ENCODE results near the gene DHFR2.
"Not testable (repeated sequence)": the region's sequence is repeated elsewhere in the genome, so short reads cannot be mapped to it uniquely, and the experiment has no call there.

DHFR2 gene

GRCh38 chr3:94062513-94063404 is at the start of gene DHFR2, which contains the start of gene NSUN3:
TSS of gene DHFR2 (minus strand) at chr3:94062916. CDS start at chr3:94061511, 1,405 bp downstream.
TSS of gene NSUN3 (plus strand) at chr3:94063061. CDS start at chr3:94063127, 66 bp downstream.
- peak; percentile 97 for DNase-seq

DNA sequence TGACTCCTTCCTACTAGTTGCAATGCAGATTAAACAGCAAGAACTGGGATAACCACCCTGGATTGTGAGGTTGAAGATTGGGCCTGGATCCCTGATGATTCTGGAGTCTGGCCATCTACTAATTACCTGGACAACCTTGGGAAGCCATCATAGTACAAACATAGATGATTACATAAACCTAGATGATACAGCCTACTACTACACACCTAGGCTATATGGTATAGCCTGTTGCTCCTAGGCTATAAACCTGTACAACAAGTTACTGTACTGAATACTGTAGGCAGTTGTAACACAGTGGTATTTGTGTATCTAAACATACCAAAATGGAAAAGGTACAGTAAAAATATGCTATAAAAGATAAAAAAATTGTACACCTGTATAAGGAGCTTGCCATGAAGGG is 48.1 kb upstream of the DHFR2 start:
- no peak for DNase-seq

DNA sequence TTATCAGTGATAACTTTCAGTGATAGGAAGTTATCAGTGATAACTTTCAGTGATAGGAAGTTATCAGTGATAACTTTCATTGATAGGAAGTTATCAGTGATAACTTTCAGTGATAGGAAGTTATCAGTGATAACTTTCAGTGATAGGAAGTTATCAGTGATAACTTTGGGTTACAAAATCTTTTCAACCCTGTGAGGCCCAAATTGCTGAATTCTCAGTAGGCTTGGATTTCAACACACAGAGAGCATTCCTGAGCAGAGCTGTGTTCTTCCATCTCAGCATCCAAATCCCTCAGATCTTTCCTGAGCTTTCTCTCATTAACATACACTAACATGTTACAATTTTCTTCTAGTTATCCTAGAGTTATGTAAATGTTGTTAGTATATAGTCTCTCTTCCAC is 47.5 kb upstream of the DHFR2 start:
- not testable (repeated sequence) for DNase-seq

- DNase-seq: no peak
Observed at GRCh38 chr3:94106268-94106667, 43.6 kb upstream of the DHFR2 start.

DNA sequence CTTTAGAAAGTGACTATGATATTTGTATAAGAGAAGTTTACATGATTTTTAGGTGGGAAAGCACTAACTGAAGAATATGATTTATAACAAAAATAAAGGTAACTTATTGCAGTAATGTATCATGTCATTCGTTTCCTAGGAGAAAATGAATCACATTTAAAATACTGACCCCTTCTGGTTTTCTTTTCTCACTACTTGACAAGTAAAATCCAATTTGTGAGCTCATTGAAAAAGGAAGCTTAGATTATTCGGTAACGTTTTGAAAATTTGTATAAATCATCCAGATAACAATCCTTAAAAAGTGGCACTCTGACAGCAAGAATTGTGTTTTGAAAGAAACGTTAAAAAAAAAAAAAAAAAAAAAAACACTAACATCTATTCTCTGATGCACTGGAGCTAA is 39.1 kb upstream of the DHFR2 start:
- no peak for DNase-seq

- DNase-seq: no peak
Observed at GRCh38 chr3:94099311-94099710, 36.6 kb upstream of the DHFR2 start.

GRCh38 chr3:94098452-94098851 is 35.7 kb upstream of the DHFR2 start:
- no peak for DNase-seq

- no peak for DNase-seq
Observed at GRCh38 chr3:94095111-94095510, 32.4 kb upstream of the DHFR2 start.

DNA sequence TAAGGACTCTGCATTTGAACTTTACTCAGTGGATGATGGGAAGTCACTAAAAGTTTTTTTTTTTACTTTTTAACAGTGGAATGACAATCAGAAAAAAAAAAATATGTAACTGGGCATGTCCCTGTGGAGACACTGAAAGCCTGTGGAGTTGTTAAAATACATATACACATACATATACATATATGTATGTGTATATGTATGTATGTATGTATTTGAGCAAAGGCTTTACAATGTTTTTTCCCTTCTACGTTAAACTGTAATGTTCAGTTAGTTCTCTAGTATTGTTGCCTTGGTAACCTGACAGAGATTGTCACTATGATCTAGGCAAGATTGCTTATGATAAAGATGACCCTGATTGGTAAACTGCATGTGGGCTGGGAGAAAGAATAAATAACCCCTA is 30.4 kb upstream of the DHFR2 start:
- DNase-seq: no peak

- DNase-seq: no peak
Observed at GRCh38 chr3:94092086-94092485, 29.4 kb upstream of the DHFR2 start.

DNA sequence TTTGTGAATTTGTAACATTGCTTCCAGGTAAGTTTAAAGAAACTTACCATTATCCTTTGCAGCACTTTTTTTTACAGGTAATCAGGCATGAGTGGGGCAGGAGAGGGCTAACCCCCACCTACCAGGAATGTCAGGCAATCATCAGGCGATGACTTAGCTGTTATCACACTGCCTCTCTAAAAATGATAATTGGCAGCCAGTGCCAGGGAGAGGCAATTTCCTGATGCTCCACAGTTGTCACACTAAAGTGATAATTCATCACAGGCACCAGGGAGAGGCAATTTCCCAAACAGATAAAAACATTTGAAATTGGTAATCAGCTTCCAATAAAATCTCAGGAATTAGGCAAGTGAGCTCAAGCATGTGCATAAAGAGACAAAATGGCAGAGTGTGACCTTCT is 26.4 kb upstream of the DHFR2 start:
- no peak for DNase-seq

GRCh38 chr3:94083261-94083660 is 20.5 kb upstream of the DHFR2 start:
- no peak for DNase-seq

DNA sequence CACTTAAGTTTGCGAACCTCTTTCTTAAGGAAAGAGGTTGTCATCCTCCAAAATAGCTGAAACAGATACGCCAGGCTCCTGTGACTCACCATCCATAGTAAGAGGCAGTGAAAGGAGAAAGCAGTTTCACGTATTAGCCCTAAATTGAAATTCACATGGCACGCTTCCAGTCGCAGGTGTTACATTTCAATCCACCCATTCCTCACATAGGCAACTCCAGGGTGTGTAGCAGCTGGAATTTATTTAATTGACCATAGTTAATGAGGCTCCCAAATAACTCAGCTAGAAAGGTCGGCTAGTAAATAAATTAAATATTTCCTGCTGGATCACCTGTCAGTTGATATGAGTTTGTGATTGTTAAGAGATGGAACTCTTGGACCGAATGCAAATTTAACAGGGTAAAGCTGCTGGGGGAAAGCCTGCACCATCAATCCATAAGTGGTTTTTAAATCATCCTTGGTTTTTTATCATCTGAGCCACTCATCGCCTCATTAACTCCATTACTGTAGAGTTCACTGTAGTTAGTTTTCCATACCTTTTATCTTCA is 19.7 kb upstream of the DHFR2 start:
- no peak for DNase-seq

DNA sequence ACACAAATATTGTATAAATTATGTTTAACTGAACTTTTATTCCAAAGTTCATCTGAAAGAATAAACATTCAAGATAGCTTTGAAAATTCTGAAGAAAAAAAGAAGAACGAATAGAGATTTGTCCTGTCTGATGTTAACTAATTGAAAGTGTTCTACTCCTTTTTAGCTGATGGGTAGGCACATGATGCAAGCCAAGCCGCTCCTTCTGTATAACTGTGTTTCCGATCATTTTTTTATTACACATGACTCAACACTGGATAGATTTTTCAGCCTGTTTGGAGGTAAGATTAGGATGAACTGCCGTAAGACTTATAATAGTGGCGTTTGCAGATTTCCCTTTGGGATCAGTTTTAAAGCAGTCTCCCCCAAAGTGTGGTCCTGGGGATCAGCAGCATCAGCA is 19.2 kb upstream of the DHFR2 start:
- no peak for DNase-seq

GRCh38 chr3:94080552-94080951 is 17.8 kb upstream of the DHFR2 start:
- DNase-seq: not testable (repeated sequence)

DNA sequence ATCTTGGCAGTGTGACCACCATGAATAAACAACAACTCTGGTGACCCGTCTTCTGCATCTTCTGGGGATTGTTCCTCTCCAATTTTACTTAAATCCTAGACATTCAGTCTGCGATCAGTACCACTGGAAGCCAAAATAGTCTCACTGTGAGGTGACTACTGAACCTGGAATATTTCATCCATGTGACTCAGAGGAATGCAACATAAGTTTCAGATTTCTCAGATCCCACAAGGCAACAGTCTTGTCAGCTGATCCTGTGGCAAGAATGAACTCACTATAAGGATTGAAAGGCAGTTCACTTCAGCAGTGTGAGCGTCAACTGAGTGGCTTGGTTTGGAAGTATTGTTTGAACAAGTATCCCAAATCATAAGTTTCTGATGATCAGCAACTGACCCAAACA is 13.3 kb upstream of the DHFR2 start:
- no peak for DNase-seq

GRCh38 chr3:94071713-94072284 is 9.1 kb upstream of the DHFR2 start:
- no peak for DNase-seq

DNA sequence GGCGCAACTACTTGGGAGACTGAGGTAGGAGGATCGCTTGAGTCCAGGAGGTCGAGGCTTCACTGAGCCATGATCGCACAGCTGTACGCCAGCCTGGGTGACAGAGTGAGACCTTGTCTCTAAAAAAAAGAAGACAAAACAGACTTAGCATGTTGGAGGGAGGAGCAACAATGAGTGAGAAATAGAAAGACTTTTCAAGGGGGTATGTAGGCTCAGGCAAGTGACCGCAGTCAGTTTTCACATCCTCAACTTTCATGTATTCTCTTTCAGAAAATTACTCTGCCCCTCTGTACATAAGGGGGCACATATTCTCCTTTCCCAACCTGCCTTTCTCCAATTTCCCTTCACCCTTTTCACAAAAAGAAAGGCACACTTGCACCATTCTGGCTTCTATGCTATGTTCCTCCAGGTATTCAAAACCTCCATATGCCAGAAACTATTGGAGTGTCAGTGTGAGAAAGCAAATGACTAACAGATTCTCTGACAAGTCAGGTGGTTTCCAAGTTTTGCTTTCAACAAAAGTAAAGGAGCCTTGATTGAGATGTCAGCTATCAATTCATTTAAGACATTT is 7.7 kb upstream of the DHFR2 start:
- DNase-seq: no peak

GRCh38 chr3:94069194-94069813 is 6.6 kb upstream of the DHFR2 start:
- no peak for DNase-seq

DNA sequence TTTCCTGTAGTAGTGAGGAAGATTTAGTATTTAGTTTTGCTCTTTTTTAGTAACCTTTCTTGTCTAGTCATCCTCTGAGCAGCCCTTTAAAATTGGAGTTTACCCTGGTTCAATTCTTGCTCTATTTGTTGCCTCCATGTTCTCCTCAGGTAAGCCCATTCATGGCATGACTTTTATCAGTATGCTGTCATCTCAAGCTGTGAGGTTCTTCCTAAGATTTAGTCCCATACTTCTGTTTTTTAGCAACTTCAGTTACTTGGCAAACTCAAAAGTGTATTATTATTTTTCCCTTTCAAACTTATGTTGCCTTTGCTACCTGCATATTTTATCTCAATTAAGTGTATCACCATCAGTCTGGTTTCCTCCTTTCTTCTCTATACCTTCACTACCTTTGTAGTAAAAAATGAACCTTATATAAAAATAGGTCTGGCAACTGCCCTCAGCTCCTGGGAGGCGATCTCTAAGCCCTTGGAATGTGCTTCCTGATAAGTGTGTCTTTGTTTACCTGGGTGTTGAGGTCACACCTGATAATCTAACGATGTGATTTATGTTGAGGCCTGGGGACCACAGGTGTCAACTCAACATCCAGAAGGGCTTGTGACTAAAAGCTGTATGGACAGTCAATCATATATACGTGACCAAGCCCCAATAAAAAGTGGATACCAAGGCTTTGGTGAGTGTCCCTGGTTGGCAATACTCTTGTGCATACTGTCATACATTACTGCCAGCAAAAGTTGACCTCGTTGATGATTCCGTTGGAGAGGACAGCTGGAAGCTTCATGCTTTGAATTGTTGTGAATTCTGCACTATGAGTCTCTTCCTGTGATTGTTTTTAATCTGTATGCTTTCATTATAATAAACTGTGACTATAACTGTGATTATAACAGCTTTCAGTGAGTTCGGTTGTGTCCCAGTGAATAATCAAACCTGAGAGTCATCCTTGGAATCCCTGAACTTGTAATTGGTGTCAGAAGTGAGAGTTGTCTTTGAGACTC is 4.1 kb upstream of the DHFR2 start:
- DNase-seq: no peak

GRCh38 chr3:94065819-94066480 is 3.2 kb upstream of the DHFR2 start:
- DNase-seq: no peak
